Endothelial cell of hepatic sinusoid (primary cell): Measurements from ENCODE around the gene CPB2.

ENCODE experiments used
- in situ Hi-C: cut with HindIII; loops from 2 replicates; pipeline ENCODE4 v1.10.0; 2017; ENCODE audit warnings: low sequenced_read_pairs

The CPB2 gene

DNA sequence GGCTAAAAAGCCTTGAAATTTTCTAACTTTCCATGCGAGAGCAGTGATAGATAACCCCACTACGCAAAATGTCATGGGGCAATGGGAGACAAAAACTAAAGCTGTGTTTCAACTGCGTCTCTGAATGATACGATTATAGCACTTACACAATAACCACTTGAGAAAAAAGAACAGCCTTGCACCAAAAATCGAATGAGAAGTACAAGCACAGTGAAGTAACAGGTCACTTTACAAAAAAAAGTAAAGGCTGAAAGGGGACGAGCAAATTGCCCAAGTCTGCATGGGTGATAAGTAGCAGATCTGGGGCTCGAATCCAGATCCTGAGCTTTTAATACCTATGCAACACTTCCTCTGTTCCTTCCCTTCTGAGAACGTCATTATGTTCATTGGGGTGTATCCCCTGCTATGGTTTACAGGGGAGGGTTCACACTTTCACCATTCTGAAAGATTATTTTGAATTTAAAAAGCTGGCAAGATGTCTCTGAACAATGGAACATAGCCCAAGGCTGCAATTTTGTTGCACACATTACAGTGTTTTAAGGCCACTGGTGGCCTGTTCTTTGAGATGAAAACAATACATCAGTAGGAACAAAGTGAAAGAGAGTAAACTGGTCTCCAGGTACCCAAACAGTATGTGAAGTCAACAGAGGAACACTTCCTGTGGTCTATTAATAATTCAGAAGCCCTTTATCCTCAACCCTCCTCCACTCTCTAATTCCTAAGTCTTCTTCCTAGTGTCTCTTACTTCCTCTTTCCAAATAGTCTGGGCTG lies 3.2 kb downstream of the CPB2 start:
- in situ Hi-C loops = no loop called here

- in situ Hi-C loops = no loop called here
Observed at GRCh38 chr13:46101002-46101401, 3.8 kb downstream of the CPB2 start.

GRCh38 chr13:46100191-46100815 lies 4.5 kb downstream of the CPB2 start:
- in situ Hi-C loops = no loop called here

GRCh38 chr13:46097663-46098062 lies 7.2 kb downstream of the CPB2 start:
- in situ Hi-C loops = loop anchor here (5.0 kb wide), 1 partner anchor 45 kb away; the partner anchor contains the start of gene ZC3H13

DNA sequence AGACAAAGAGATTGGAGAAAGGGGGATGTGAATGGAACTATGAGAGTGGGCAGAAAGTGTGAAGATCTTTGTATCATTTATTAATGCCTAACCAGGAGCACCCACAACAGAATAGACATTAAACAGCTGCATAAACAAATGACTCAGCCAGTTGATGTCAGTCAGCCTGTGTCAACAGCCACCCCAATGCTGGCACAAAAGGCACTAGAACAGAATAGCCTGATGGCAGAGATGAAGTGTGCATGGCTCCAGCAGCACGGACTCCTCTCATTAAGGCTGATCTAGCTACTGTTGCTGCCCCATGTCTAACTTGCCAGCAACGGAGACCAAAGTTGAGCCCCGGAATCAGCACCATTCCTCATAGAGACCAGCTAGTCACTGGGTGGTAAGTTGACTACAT lies 7.8 kb downstream of the CPB2 start:
- in situ Hi-C loops = loop anchor here (5.0 kb wide), 1 partner anchor 45 kb away; the partner anchor contains the start of gene ZC3H13

DNA sequence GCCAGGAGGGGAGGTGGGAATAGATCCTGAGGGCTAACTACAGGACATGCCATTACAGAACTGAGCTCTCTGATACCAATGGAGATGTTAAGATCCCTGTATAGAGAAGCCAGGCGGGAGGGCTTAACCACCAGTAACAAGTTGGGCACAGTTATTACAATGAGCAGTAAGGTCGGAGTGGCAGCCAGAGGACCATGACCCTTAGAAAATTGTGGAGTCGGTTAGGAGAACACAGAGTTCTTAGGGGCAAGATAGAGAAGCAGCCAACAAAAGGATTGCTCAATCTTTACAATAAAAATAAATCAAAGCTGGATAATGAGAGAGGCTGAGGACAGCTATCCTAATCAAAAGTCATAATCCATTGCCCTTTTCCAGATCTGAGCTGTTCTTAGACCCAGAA lies 10.4 kb downstream of the CPB2 start:
- in situ Hi-C loops = no loop called here

GRCh38 chr13:46088821-46089562 lies 15.8 kb downstream of the CPB2 start:
- in situ Hi-C loops = no loop called here

GRCh38 chr13:46087481-46087880 lies 17.4 kb downstream of the CPB2 start:
- in situ Hi-C loops = no loop called here

DNA sequence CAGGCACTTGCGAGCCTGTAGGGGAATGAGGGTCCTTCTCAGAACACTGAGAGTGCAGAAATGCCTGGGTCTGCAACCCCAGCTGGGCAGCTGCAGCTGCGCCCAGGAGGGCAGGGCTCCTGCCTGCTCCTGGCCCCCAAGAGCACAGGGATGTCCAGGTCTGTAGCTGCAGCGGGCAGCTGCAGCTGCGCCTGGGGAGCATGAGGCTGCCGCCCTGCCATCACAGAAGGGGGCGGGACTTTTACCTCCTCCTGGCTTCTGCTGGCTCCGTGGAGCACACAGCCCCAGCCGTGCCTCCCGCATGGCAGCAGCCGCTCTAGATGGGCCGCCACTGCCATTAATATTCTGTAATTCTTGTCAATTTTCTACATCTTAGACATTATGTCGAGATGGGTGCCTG lies 17.8 kb downstream of the CPB2 start:
- in situ Hi-C loops = no loop called here

- in situ Hi-C loops = no loop called here
Observed at GRCh38 chr13:46086421-46086922, 18.4 kb downstream of the CPB2 start.

DNA sequence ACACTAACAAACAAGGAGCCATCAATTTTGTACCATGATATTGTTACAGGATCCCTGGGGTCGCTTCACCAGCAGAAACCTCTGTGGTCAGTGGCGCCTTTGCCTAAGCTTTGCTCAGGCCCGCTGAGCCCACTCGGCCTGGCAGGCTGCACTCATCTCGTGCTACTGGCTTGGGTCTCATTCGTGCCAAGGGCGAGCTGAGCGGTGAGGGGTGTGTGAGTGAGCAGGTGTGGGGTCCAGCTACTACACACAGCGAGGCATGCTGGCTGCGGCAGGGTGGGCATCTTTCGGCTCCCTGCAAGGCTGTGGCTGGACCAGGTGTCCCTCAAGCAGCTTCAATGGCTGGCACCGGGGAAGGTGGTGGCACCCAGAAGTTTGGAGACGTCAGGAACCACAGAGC lies 19.1 kb downstream of the CPB2 start:
- in situ Hi-C loops = no loop called here

GRCh38 chr13:46082324-46082723 lies 22.5 kb downstream of the CPB2 start:
- in situ Hi-C loops = no loop called here

- in situ Hi-C loops = no loop called here
Observed at GRCh38 chr13:46079770-46080169, 25.1 kb downstream of the CPB2 start.

DNA sequence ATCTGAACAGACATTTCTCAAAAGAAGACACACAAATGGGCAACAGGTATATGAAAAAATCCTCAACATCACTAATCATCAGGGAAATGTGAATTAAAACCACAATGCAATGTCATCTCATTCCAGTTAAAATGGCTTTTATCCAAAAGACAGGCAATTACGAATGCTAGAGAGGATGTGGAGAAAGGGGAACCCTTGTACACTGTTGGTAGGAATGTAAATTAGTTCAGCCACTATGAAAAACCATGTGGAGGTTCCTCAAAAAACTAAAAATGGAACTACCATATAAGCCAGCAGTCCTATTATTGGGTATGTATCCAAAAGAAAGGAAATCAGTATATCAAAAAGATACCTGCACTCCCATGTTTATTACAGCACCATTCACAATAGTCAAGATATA lies 27.6 kb downstream of the CPB2 start:
- in situ Hi-C loops = no loop called here

- in situ Hi-C loops = no loop called here
Observed at GRCh38 chr13:46076827-46077226, 28.0 kb downstream of the CPB2 start.

- in situ Hi-C loops = no loop called here
Observed at GRCh38 chr13:46075811-46076210, 29.0 kb downstream of the CPB2 start.

DNA sequence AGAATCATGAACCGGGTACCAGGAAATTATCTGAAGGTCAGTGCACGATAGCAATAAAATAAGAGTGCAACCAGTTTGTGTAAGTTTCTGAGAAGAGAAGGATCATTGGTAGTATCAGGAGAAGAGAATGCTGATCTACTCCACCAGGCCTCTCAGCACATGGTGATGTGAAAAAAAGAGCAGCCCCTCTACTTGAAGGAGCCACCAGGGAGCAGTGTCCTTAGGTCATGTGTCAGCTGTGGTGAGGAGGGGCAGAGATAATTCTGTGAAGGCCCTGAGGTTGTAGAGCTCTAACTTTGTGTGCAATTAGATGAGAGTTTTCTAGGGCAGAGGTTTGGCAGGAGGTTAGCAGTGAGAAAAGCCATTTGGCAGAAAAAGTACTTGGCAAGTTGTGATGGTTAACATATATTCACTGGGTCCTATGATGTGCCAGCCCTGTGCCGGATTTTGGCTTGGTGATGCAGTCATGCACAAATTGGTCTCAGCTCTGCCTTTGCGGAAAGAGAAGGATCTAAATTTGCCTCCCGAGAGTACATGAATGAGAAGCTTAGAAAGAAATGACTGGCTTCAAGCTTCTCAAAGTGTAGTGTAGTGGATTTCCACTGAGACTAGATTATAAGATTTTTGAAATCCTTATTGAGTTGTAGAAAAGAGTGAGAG lies 33.1 kb downstream of the CPB2 start:
- in situ Hi-C loops = loop anchor here (5.0 kb wide), 1 partner anchor 49 kb away; no protein-coding TSS in a partner anchor

DNA sequence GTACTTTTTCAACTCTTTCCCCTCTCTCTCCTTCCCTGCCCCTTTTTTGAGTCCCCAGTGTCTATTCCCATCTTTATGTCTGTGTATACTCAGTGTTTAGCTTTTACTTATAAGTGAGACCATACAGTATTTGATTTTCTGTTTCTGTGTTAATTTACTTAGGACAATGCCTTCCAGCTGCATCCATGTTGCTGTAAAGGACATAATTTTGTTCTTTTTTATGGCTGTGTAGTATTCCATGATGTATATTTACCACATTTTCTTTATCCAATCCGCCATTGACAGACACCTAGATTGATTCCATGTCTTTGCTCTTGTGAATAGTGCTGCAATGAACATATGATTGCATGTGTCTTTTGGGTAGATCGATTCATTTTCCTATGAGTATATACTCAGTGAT lies 41.5 kb downstream of the CPB2 start:
- in situ Hi-C loops = no loop called here

GRCh38 chr13:46062185-46062584 lies 42.6 kb downstream of the CPB2 start:
- in situ Hi-C loops = no loop called here

DNA sequence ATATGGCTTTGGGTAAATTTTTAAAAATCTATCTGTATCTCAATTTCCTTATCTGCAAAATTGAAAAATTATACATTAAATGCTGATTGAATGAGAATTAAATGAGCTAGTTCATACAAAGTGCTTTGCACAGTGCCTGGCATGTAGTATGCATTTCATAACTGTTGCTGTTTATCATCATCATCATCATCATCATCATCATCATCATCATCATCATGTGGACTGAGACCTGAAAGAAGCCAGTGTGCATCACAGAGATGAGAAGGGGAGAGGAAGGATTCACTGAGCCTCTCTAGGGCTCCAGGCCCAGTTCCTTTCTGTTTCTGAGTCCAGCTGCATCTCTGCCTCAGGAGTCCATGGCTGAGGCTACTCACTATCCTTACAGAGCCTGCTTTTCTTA lies 45.4 kb downstream of the CPB2 start:
- in situ Hi-C loops = no loop called here

- in situ Hi-C loops = no loop called here
Observed at GRCh38 chr13:46058268-46058667, 46.6 kb downstream of the CPB2 start.
